GM23338 (cell line): ENCODE measurements around the gene L3MBTL1. TPM values are rescaled to one million over a fixed set of nuclear protein-coding genes. Genes with fewer than 3 reads are reported as not detected.

Experiments used
- ATAC-seq: fragments of 200-7000 bp; cut with Tn5 transposase; 3 replicates; pipeline ENCODE4 v1.9.1; 2020
- DNase-seq: peaks from one replicate; pipeline ENCODE4 v3.0.0-alpha.2; 2015; ENCODE audit warnings: low spot score
- H2AFZ ChIP-seq: fragments of 200-600 bp; sonication (generic); 2 replicates; pipeline ENCODE4 v1.8.0; 2016; ENCODE audit warnings: antibody characterized with exemption, mild to moderate bottlenecking, moderate library complexity
- H3F3A ChIP-seq: fragments of 200-600 bp; sonication (generic); replicated peaks from 2 replicates; pipeline ENCODE4 v1.8.0; 2017; ENCODE audit warnings: antibody characterized with exemption, mixed run types, low read depth
- H3K27ac ChIP-seq: fragments of 200-600 bp; sonication (generic); 2 replicates; pipeline ENCODE4 v1.6.1; 2016; ENCODE audit warnings: low read depth
- H3K27me3 ChIP-seq: fragments of 200-600 bp; sonication (generic); 2 replicates; pipeline ENCODE4 v1.8.0; 2016; ENCODE audit warnings: mild to moderate bottlenecking, mixed run types, moderate library complexity; ENCODE audit not compliant: insufficient read depth
- H3K36me3 ChIP-seq: fragments of 200-600 bp; sonication (generic); 2 replicates; pipeline ENCODE4 v1.8.0; 2016; ENCODE audit warnings: mild to moderate bottlenecking; ENCODE audit not compliant: insufficient read depth
- H3K4me1 ChIP-seq: fragments of 200-600 bp; sonication (generic); 2 replicates; pipeline ENCODE4 v1.8.0; 2016; ENCODE audit warnings: mild to moderate bottlenecking, moderate library complexity; ENCODE audit not compliant: insufficient read depth
- H3K4me2 ChIP-seq: fragments of 200-600 bp; sonication (generic); 2 replicates; pipeline ENCODE4 v1.7.1; 2017; ENCODE audit warnings: mixed run types
- H3K4me3 ChIP-seq: fragments of 200-600 bp; sonication (generic); 2 replicates; pipeline ENCODE4 v1.6.1; 2016; ENCODE audit warnings: mixed run types
- H3K79me2 ChIP-seq: fragments of 200-600 bp; sonication (generic); replicated peaks from 2 replicates; pipeline ENCODE4 v1.8.0; 2017; ENCODE audit warnings: mild to moderate bottlenecking; ENCODE audit not compliant: insufficient read depth
- H3K9me2 ChIP-seq: fragments of 200-600 bp; sonication (generic); 2 replicates; pipeline ENCODE4 v1.8.0; 2017; ENCODE audit not compliant: insufficient read depth
- H4K20me1 ChIP-seq: fragments of 200-600 bp; sonication (generic); replicated peaks from 2 replicates; pipeline ENCODE4 v1.8.0; 2017; ENCODE audit warnings: mild to moderate bottlenecking; ENCODE audit not compliant: insufficient read depth
- H3K27ac Mint-ChIP-seq: 2 replicates; pipeline ENCODE4 v1.8.0; 2020; ENCODE audit warnings: inconsistent platforms, mild to moderate bottlenecking, moderate library complexity, mixed read lengths
- H3K27me3 Mint-ChIP-seq: 3 replicates; pipeline ENCODE4 v1.8.0; 2022; ENCODE audit warnings: low read depth, mild to moderate bottlenecking, moderate library complexity, mixed read lengths, inconsistent platforms; ENCODE audit not compliant: insufficient read depth, poor library complexity
- H3K36me3 Mint-ChIP-seq: 3 replicates; pipeline ENCODE4 v1.8.0; 2021; ENCODE audit warnings: low read depth, mild to moderate bottlenecking, inconsistent platforms, moderate library complexity, mixed read lengths
- H3K4me1 Mint-ChIP-seq: 3 replicates; pipeline ENCODE4 v1.8.0; 2020; ENCODE audit warnings: mild to moderate bottlenecking, inconsistent platforms, mixed read lengths
- H3K4me3 Mint-ChIP-seq: 3 replicates; pipeline ENCODE4 v1.8.0; 2021; ENCODE audit warnings: moderate library complexity, mild to moderate bottlenecking, inconsistent platforms, mixed read lengths
- H3K9me3 Mint-ChIP-seq: 3 replicates; pipeline ENCODE4 v1.8.0; 2020; ENCODE audit warnings: moderate library complexity, mild to moderate bottlenecking, inconsistent platforms, mixed read lengths
- EZH2phosphoT487 ChIP-seq: fragments of 200-600 bp; sonication (generic); IDR thresholded peaks from one replicate; pipeline ENCODE4 v1.8.1; 2018; ENCODE audit warnings: antibody characterized with exemption; ENCODE audit not compliant: unreplicated experiment
- JUNB ChIP-seq: IDR thresholded peaks from one replicate; pipeline ENCODE4 v1.6.1; 2016; ENCODE audit warnings: antibody characterized with exemption; ENCODE audit not compliant: unreplicated experiment
- POLR2AphosphoS5 ChIP-seq: IDR thresholded peaks from 2 replicates; pipeline ENCODE4 v1.6.1; 2016; ENCODE audit warnings: antibody characterized with exemption, low read depth
- STAT1 ChIP-seq: IDR thresholded peaks from one replicate; pipeline ENCODE4 v1.6.1; 2016; ENCODE audit warnings: antibody characterized with exemption; ENCODE audit not compliant: unreplicated experiment
- ZNF114 ChIP-seq: fragments of 250-450 bp; sonication (Bioruptor Pico); IDR thresholded peaks from 2 replicates; pipeline ENCODE4 v1.5.0; 2020; ENCODE audit warnings: mild to moderate bottlenecking, moderate library complexity
- ZNF331 ChIP-seq: fragments of 250-450 bp; sonication (Bioruptor Pico); IDR thresholded peaks from 2 replicates; pipeline ENCODE4 v1.5.0; 2020; ENCODE audit warnings: low read depth, mild to moderate bottlenecking, moderate library complexity
- polyA plus RNA-seq: library from polyadenylated mRNA; unstranded; fragments of >200 nt; fragmentation: Nextera tagmentation; extraction: Ambion mirVana; gene quantifications from 2 replicates; pipeline ENCODE4 v1.2.1, GENCODE V29; 2016
- total RNA-seq: library from RNA; depleted of rRNA; stranded (reverse); fragments of >200 nt; shearing (Covaris generic); gene quantifications from 2 replicates; pipeline ENCODE4 v1.2.3, GENCODE V29; 2014
- TF ChIP-seq, protein P1 (sequence below), 2 experiments: fragments of 200-600 bp in 1 of 2; sonication (generic) in 1 of 2; conservative IDR thresholded peaks; 2 replicates each; pipeline versions ENCODE4 v1.5.1 to v1.6.1; 2016 to 2017; ENCODE audit warnings: antibody characterized with exemption in 2 of 2, low read depth in 2 of 2, mild to moderate bottlenecking in 2 of 2, moderate library complexity in 1 of 2
- TF ChIP-seq, protein P2 (sequence below): fragments of 250-450 bp; sonication (Bioruptor Pico); IDR thresholded peaks from 2 replicates; pipeline ENCODE4 v1.5.0; 2020; ENCODE audit warnings: mild to moderate bottlenecking, moderate library complexity

The L3MBTL1 gene
- total and polyA plus RNA-seq, 2 experiments from 2014 or later: 6.5 to 33.6 TPM

DNA sequence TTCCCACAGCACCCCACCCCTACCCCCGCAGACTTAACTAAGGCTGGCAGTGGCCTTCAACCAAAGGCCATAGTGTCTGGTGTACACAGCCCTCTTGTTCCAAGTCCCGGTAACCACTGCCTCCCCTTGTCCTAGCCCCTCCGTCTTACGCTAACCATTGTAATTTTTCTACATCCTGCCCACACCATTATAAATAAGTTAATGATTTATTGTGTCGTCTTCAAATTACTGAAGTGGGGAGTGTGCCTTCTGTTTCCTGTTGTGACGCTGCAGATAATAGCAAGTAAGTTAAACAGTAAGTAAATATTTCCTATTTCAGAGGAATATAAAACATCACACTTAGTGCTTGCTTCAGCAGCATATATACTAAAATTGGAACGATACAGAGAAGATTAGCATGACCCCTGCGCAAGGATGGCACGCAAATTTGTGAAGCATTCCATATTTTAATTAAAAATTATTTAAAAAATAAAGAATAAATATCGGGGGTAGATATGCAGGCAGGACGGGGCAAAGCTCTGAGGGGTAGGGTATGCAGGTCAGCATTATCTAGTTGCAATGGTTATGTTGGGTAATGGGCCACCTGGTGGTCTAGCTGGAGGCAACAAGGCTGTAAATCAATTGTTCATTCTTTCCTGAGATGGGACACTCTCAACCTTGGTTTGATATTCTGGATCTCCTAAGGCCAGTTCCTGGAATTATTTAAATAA is 34.7 kb upstream of the L3MBTL1 start:
- Histone ChIP-seq H3K36me3 (no peaks in the 10 kb centered on the region), H3K27me3 (no peaks in the 10 kb centered on the region), H3K9me2 (no peaks in the 10 kb centered on the region), H3K27ac (no peak overlapping the region), H3K4me3 (no peak overlapping the region), H3K4me1 (no peaks in the 10 kb centered on the region), H3K4me2 (no peak overlapping the region), H4K20me1 (peaks cover 3% of the 10 kb centered on the region; the same call in 1 of the 2 replicates), H3K79me2 (no peaks in the 10 kb centered on the region), H3F3A (no peaks in the 10 kb centered on the region), H2AFZ (no peak overlapping the region)
- TF ChIP-seq JUNB (no peak), POLR2AphosphoS5 (no peak)
- TF ChIP-seq, protein P1, sequence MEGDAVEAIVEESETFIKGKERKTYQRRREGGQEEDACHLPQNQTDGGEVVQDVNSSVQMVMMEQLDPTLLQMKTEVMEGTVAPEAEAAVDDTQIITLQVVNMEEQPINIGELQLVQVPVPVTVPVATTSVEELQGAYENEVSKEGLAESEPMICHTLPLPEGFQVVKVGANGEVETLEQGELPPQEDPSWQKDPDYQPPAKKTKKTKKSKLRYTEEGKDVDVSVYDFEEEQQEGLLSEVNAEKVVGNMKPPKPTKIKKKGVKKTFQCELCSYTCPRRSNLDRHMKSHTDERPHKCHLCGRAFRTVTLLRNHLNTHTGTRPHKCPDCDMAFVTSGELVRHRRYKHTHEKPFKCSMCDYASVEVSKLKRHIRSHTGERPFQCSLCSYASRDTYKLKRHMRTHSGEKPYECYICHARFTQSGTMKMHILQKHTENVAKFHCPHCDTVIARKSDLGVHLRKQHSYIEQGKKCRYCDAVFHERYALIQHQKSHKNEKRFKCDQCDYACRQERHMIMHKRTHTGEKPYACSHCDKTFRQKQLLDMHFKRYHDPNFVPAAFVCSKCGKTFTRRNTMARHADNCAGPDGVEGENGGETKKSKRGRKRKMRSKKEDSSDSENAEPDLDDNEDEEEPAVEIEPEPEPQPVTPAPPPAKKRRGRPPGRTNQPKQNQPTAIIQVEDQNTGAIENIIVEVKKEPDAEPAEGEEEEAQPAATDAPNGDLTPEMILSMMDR (conservative IDR thresholded peaks at IDR 0.05; ENCODE audit: low read depth in 2 of 2): peak; percentile 20 to 33; a peak in 2 of 4 replicates
- peak; percentile 59 for ATAC-seq
- no peak overlapping the region for H3K4me3 Mint-ChIP-seq
- no peaks in the 10 kb centered on the region for H3K4me1 Mint-ChIP-seq
- peaks cover 5% of the 10 kb centered on the region; the same call in 2 of the 3 replicates for H3K36me3 Mint-ChIP-seq
- no peak overlapping the region for H3K27ac Mint-ChIP-seq
- peaks cover 4% of the 10 kb centered on the region for H3K27me3 Mint-ChIP-seq
- H3K9me3 Mint-ChIP-seq: no peaks in the 10 kb centered on the region
- peak; percentile 32 for DNase-seq

GRCh38 chr20:43473381-43473704 is 34.2 kb upstream of the L3MBTL1 start:
- H3K4me2 ChIP-seq: no peak overlapping the region
- TF ChIP-seq STAT1 (no peak), EZH2phosphoT487 (no peak), ZNF114 (CRISPR knock-in tag) (no peak), ZNF331 (CRISPR knock-in tag) (no peak), POLR2AphosphoS5 (no peak)
- TF ChIP-seq, protein P1 (conservative IDR thresholded peaks at IDR 0.05; ENCODE audit: low read depth in 2 of 2): no peak
- TF ChIP-seq, protein P2, sequence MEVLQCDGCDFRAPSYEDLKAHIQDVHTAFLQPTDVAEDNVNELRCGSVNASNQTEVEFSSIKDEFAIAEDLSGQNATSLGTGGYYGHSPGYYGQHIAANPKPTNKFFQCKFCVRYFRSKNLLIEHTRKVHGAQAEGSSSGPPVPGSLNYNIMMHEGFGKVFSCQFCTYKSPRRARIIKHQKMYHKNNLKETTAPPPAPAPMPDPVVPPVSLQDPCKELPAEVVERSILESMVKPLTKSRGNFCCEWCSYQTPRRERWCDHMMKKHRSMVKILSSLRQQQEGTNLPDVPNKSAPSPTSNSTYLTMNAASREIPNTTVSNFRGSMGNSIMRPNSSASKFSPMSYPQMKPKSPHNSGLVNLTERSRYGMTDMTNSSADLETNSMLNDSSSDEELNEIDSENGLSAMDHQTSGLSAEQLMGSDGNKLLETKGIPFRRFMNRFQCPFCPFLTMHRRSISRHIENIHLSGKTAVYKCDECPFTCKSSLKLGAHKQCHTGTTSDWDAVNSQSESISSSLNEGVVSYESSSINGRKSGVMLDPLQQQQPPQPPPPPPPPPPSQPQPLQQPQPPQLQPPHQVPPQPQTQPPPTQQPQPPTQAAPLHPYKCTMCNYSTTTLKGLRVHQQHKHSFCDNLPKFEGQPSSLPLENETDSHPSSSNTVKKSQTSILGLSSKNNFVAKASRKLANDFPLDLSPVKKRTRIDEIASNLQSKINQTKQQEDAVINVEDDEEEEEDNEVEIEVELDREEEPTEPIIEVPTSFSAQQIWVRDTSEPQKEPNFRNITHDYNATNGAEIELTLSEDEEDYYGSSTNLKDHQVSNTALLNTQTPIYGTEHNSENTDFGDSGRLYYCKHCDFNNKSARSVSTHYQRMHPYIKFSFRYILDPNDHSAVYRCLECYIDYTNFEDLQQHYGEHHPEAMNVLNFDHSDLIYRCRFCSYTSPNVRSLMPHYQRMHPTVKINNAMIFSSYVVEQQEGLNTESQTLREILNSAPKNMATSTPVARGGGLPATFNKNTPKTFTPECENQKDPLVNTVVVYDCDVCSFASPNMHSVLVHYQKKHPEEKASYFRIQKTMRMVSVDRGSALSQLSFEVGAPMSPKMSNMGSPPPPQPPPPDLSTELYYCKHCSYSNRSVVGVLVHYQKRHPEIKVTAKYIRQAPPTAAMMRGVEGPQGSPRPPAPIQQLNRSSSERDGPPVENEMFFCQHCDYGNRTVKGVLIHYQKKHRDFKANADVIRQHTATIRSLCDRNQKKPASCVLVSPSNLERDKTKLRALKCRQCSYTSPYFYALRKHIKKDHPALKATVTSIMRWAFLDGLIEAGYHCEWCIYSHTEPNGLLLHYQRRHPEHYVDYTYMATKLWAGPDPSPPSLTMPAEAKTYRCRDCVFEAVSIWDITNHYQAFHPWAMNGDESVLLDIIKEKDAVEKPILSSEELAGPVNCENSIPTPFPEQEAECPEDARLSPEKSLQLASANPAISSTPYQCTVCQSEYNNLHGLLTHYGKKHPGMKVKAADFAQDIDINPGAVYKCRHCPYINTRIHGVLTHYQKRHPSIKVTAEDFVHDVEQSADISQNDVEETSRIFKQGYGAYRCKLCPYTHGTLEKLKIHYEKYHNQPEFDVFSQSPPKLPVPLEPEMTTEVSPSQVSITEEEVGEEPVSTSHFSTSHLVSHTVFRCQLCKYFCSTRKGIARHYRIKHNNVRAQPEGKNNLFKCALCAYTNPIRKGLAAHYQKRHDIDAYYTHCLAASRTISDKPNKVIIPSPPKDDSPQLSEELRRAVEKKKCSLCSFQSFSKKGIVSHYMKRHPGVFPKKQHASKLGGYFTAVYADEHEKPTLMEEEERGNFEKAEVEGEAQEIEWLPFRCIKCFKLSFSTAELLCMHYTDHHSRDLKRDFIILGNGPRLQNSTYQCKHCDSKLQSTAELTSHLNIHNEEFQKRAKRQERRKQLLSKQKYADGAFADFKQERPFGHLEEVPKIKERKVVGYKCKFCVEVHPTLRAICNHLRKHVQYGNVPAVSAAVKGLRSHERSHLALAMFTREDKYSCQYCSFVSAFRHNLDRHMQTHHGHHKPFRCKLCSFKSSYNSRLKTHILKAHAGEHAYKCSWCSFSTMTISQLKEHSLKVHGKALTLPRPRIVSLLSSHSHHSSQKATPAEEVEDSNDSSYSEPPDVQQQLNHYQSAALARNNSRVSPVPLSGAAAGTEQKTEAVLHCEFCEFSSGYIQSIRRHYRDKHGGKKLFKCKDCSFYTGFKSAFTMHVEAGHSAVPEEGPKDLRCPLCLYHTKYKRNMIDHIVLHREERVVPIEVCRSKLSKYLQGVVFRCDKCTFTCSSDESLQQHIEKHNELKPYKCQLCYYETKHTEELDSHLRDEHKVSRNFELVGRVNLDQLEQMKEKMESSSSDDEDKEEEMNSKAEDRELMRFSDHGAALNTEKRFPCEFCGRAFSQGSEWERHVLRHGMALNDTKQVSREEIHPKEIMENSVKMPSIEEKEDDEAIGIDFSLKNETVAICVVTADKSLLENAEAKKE: no peak
- H2AFZ ChIP-seq: no peak overlapping the region
- Mint-ChIP-seq H3K36me3 (peaks cover 5% of the 10 kb centered on the region; the same call in 2 of the 3 replicates), H3K27me3 (peaks cover 4% of the 10 kb centered on the region), H3K27ac (no peak overlapping the region), H3K9me3 (no peaks in the 10 kb centered on the region), H3K4me1 (no peaks in the 10 kb centered on the region), H3K4me3 (no peak overlapping the region)
- no peak for ATAC-seq
- no peaks in the 10 kb centered on the region for H3K4me1 ChIP-seq
- H3K27me3 ChIP-seq: no peaks in the 10 kb centered on the region
- no peak for DNase-seq
- H3K36me3 ChIP-seq: no peaks in the 10 kb centered on the region
- H3K27ac ChIP-seq: no peak overlapping the region
- no peaks in the 10 kb centered on the region for H3K9me2 ChIP-seq
- H4K20me1 ChIP-seq: peaks cover 3% of the 10 kb centered on the region; the same call in 1 of the 2 replicates
- H3K79me2 ChIP-seq: no peaks in the 10 kb centered on the region
- H3K4me3 ChIP-seq: no peak overlapping the region
- H3F3A ChIP-seq: no peaks in the 10 kb centered on the region
